GM12875 (cell line): Measurements from ENCODE around the gene TSPAN14.

ENCODE experiments used
- H3K4me3 ChIP-seq: one replicate; pipeline ENCODE4 v1.5.1; 2011; ENCODE audit warnings: low read depth, low read length, control low read depth
- TF ChIP-seq, protein P1 (sequence below): IDR thresholded peaks from 2 replicates; pipeline ENCODE4 v1.5.1; 2011; ENCODE audit warnings: low read depth, mild to moderate bottlenecking, control low read depth, inconsistent platforms, low read length, moderate library complexity, borderline replicate concordance; ENCODE audit not compliant: insufficient read depth

TSPAN14 gene

DNA sequence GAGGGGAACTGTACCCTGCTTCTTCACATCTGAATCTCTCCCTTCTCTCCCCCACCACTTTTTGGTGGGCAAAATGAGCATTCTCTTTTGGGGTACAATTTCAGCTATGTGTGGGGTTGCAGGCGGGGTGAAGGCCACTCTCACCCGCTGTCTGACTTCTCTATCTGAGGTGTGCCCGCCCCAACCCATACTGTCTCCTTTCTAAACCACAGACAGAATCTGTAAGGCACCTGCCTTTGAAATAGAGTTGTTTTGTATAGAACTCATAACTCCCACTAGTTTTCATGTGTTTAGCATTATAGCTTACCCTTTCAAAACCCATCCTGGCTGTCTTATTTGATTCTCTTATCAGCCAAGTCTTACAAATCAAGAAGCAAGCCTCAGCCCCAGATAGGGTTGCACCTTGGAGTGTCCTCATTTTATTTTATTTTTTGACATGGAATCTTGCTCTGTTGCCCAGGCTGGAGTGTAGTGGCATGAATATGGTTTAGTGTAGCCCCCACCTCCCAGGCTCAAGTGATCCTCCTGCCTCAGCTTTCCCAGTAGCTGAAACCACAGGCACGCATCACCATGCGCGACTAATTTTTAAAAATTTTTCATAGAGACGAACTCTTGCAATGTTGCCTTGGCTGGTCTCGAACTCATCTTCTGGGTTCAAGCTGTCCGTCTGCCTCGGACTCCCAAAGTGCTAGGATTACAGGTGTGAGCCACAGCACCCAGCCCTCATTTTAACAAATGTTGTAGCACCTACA lies 11.9 kb downstream of the TSPAN14 start:
- TF ChIP-seq, protein P1, sequence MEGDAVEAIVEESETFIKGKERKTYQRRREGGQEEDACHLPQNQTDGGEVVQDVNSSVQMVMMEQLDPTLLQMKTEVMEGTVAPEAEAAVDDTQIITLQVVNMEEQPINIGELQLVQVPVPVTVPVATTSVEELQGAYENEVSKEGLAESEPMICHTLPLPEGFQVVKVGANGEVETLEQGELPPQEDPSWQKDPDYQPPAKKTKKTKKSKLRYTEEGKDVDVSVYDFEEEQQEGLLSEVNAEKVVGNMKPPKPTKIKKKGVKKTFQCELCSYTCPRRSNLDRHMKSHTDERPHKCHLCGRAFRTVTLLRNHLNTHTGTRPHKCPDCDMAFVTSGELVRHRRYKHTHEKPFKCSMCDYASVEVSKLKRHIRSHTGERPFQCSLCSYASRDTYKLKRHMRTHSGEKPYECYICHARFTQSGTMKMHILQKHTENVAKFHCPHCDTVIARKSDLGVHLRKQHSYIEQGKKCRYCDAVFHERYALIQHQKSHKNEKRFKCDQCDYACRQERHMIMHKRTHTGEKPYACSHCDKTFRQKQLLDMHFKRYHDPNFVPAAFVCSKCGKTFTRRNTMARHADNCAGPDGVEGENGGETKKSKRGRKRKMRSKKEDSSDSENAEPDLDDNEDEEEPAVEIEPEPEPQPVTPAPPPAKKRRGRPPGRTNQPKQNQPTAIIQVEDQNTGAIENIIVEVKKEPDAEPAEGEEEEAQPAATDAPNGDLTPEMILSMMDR = no peak
- no peak overlapping the region for H3K4me3 ChIP-seq

- no peak overlapping the region for H3K4me3 ChIP-seq
- TF ChIP-seq, protein P1 = no peak
These were observed 12.7 kb downstream of the TSPAN14 start for GRCh38 chr10:80466724-80467326.

- TF ChIP-seq, protein P1 = no peak
- H3K4me3 ChIP-seq = no peak overlapping the region
These were observed 13.9 kb downstream of the TSPAN14 start for GRCh38 chr10:80468002-80468401.

DNA sequence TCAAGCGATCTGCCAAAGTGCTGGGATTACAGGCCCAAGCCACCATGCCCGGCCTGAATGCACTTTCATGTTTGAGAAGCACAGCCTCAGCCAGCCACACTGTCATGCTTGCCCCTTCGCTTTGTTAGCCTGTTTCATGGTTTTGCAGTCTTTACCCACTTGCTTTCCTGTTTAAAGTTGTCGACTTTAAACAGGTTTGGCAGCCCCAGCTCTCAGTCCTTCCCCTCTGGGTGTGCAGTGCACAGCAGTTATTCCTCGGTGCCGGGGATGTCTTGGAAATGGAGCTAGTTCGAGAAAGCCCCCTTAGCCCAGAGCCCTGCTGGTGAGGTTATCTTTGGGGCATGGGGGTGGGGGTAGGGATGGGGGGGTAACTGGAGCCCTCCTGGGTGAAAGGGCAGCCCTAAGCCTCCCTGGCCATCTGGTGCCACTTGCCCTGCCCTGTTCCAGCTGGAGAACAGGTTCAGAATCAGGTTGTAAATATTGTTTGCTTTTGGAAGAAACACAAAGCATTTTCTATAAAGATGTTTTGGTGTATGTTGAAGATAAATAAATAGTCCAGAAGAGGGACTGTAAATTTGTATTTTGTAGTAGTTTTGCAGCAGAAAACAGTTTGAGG lies 14.8 kb downstream of the TSPAN14 start:
- no peak overlapping the region for H3K4me3 ChIP-seq
- TF ChIP-seq, protein P1 = no peak

DNA sequence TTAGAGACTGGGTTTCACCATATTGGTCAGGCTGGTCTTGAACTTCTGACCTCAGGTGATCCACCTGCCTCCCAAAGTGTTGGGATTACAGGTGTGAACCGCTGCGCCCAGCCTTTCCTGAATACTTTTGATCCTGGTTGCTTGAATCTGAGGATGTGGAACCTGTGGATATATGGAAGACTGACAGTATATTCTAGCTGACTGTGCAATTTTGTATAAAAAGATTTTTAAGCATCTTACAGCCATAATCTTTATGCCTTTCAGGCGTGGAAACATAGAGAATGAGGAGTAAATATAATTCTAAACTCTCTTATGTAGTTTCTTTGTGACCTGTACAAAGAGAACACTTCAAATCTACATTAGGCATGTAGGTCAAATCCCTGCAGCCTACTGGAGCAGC lies 16.2 kb downstream of the TSPAN14 start:
- TF ChIP-seq, protein P1 = no peak

GRCh38 chr10:80471001-80471400 lies 16.9 kb downstream of the TSPAN14 start:
- H3K4me3 ChIP-seq = no peak overlapping the region
- TF ChIP-seq, protein P1 = no peak

More for the DNA sequence above, 16.2 kb downstream of the TSPAN14 start:
- no peak overlapping the region for H3K4me3 ChIP-seq
